SK-MEL-5 (cell line): Measurements from ENCODE around the gene KCNJ4. TPM values are rescaled to one million over a fixed set of nuclear protein-coding genes. Genes with fewer than 3 reads are reported as not detected.
"Not testable (repeated sequence)": the region's sequence is repeated elsewhere in the genome, so short reads cannot be mapped to it uniquely, and the experiment has no call there.

Experiments used
- DNase-seq: peaks from one replicate; pipeline ENCODE4 v3.0.0-alpha.2; 2016; ENCODE audit warnings: low read depth, low spot score
- in situ Hi-C: cut with HindIII; loops from 2 replicates; pipeline ENCODE4 v1.10.0; 2016; ENCODE audit warnings: low sequenced_read_pairs, high pct_unique_total_duplicates, low pct_unique_long_range_greater_than_20kb
- total RNA-seq: library from RNA; depleted of rRNA; stranded (reverse); fragments of >200 nt; shearing (Covaris generic); gene quantifications from 2 replicates; pipeline ENCODE4 v1.2.3, GENCODE V29; 2014; rRNA removed

KCNJ4 gene
- total RNA-seq, 1 experiment from 2014 or later: 0.29 TPM

DNA sequence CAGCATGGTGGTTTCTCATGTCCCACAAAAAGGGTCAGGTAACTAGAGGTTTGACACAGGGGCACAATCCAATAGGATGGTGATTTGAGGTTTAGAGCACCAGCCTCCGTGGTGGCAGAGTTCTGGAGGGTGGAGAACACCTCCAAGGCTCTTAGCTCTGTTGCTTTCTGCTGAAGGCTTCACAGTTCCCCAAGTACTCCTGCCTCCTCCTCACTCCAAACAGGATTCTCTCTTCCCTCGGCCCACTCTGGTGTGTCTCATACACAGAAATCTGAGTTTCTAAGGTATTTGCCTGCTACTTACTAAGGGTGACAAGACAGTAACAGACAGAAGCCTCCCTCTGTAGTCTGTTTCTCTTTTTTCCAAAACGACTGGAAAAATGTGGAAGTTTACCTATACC is 73.6 kb downstream of the KCNJ4 start:
- DNase-seq, in situ Hi-C loops: not testable (repeated sequence)

Other genes starting within 250 kb of the KCNJ4 start
- gene TMEM184B, start 182.2 kb downstream of the KCNJ4 start, total RNA-seq: 12.7 and 14.7 TPM in 2 replicates
- gene CSNK1E, start 137.8 kb downstream of the KCNJ4 start, total RNA-seq: 117 and 120 TPM in 2 replicates
- 61.9 and 64.9 TPM in 2 replicates for gene KDELR3, start 12.9 kb upstream of the KCNJ4 start, total RNA-seq
- 308 and 397 TPM in 2 replicates for gene DDX17, start 51.1 kb upstream of the KCNJ4 start, total RNA-seq
- 0.45 TPM in 1 of 2 replicates, not detected in the other for gene DMC1, start 115.0 kb upstream of the KCNJ4 start, total RNA-seq
- gene FAM227A, start 201.2 kb upstream of the KCNJ4 start, total RNA-seq: 1.2 and 1.8 TPM in 2 replicates
- 12.1 and 14.9 TPM in 2 replicates for gene CBY1, start 201.4 kb upstream of the KCNJ4 start, total RNA-seq
- gene TOMM22, start 226.8 kb upstream of the KCNJ4 start, total RNA-seq: 78.4 and 102 TPM in 2 replicates
- 71.0 and 84.2 TPM in 2 replicates for gene JOSD1, start 245.7 kb upstream of the KCNJ4 start, total RNA-seq